GM21825 (cell line): Measurements from ENCODE around the gene KCNAB1.

Source experiments
- ATAC-seq: cut with Tn5 transposase; IDR thresholded peaks from one replicate; pipeline ENCODE4 v1.9.1; 2021; ENCODE audit warnings: mild to moderate bottlenecking, moderate library complexity; ENCODE audit not compliant: unreplicated experiment

Gene KCNAB1

DNA sequence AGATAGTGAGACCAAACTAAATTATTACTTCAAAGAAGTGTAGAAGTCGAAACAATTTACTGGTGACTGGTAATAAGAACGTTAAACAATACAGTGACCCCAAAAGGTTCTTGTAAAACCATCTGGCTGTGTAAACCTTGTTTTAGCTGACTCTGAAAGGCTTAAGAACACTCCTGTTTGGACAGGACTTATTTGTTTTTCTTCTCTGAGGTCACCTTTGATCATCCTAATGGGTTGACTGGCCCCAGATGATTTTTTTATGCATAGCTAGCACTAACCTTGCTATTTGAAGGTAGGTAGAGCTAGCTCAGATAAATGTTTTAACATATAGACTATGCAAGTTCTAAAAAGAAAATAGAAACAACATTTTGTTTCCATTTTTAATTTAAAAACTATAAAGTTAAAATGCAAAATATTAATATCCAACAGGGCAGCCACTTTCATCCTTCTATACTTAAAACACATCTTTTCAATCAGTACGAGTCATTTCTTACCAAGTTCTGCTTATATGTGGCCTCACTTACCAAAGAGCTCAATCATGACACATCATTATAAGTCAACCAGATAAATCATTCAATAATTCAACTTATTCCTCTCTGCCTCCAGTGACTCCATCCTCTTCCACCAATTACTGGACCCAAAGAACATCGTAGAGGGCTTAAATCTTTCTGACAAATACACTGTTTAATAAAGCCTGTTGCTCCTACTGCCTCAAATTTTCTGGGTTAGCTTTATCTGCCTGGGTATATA lies 275.8 kb downstream of the KCNAB1 start:
- ATAC-seq = no peak

- no peak for ATAC-seq
These were observed 276.5 kb downstream of the KCNAB1 start for GRCh38 chr3:156396851-156397250.

DNA sequence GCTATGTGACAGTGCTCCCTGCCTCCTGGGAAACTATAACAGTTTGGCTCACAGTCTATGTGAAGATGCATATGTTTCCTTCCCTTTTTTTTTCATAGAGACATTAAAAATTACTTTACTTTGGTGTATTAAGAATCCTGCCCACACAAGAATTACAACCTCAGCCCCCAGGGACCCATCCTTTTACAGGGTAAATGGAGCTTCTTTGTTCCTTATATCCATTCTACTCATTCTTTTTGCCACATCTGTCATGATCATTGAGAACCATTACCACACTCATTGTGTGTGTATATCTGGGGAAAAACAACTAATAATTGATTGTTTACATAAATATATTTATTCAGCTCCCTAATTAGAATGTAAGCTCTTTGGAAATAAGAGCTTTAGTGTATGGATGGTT lies 277.2 kb downstream of the KCNAB1 start:
- ATAC-seq = no peak

DNA sequence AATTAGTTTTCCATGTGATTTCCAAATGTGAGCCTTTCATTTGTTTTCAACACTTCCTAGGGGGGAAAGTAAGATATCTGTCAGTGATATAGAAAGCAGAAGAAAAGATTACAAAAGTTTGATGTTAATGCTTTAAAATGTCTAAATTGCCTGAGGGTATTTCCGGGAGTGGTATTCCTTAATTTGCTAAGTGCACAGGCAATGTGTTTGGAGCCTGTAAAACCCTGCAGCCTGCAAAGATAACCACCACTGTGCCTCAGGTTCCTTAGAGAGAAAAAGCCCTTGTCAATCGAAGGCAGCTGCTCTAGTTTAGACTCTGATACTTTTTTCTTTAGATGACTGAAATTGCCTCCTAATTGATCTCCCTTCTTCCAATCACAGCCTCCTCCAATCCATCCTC lies 279.7 kb downstream of the KCNAB1 start:
- no peak for ATAC-seq

- ATAC-seq = no peak
These were observed 280.4 kb downstream of the KCNAB1 start for GRCh38 chr3:156400735-156401134.

- no peak for ATAC-seq
These were observed 283.8 kb downstream of the KCNAB1 start for GRCh38 chr3:156404217-156404616.

- no peak for ATAC-seq
These were observed 286.0 kb downstream of the KCNAB1 start for GRCh38 chr3:156406393-156406792.

- ATAC-seq = no peak
These were observed 287.3 kb downstream of the KCNAB1 start for GRCh38 chr3:156407617-156408225.

- ATAC-seq = no peak
These were observed 289.3 kb downstream of the KCNAB1 start for GRCh38 chr3:156409694-156410093.

DNA sequence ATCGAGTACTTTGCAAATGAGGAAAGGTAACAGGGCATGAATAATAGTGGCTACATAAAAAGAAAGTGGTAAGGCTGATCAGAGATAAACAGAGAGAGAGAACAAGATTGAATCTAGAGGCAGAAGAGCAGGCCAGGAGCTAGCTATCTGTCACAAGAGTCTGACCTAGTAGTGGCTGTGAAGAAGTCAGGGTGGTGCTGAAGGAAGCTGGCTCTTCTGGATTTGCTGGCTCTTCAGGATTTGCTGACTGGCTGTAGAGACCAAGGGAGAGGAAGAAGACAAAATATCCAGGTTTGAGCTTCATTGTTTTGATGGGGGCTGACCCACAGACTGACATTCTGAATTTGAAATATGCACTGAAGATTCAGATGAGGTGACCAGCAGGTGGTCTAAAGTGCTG lies 292.2 kb downstream of the KCNAB1 start:
- no peak for ATAC-seq

- no peak for ATAC-seq
These were observed 293.0 kb downstream of the KCNAB1 start for GRCh38 chr3:156413293-156413892.

GRCh38 chr3:156416846-156417558 lies 296.6 kb downstream of the KCNAB1 start:
- ATAC-seq = no peak

- ATAC-seq = no peak
These were observed 297.3 kb downstream of the KCNAB1 start for GRCh38 chr3:156417559-156418132.

DNA sequence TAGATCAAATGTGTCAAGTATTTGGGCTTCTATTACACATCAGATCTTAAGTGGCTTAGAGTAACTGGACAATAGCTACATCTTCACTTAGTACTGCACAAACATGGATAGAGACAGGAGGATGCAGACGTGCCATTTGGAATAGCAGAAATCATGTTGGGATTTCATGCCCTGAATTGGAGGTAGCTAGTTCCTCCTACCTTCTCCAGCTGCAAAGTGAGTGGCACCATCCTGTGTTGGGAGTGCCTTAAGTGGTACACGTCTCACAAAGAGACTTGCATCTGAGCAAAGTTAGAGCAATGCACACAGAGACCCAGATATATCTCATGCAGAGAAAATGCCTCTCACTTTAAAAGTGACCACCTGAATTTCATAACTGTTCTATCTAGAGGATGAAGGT lies 298.1 kb downstream of the KCNAB1 start:
- ATAC-seq = no peak

DNA sequence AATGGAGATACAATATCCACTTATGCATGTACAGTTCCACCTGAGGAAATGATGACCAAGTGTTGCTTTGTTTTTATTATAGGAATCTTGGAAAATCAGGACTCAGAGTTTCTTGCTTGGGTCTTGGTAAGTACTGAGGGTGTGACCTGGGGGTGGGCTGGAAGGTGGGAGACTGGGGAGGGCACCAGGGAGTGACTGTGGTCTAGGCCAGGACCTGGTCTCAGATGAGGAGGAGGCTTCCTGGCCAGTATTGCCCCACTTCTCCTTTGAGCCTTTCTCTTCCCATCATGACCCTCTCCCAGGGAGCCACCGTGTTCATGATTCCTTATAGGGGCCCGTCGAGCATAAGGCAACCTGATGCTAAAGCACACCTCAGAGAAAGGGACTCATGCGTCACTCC lies 301.2 kb downstream of the KCNAB1 start:
- ATAC-seq = no peak

GRCh38 chr3:156424758-156425157 lies 304.4 kb downstream of the KCNAB1 start:
- no peak for ATAC-seq

- no peak for ATAC-seq
These were observed 305.3 kb downstream of the KCNAB1 start for GRCh38 chr3:156425651-156426050.

DNA sequence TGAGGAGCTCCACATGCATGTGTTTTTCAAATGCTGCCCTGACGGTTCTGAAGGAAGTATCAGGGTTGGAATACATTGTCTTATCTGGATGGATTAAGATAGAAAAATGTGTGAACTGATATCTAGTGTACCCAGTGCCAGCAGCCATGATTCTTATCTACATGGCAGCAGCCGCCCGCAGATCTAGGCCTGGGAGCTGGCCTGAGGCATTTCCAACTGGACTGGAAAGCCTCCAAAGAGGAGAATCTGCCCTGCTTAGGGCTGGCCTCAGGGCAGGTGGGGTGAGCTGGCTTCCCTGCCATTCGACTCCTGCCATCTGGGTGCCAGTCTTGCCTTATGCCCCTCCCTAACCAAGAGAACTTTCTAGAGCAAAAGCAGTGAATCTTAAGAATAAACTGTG lies 308.7 kb downstream of the KCNAB1 start:
- ATAC-seq = no peak

- no peak for ATAC-seq
These were observed 311.2 kb downstream of the KCNAB1 start for GRCh38 chr3:156431334-156432124.

GRCh38 chr3:156432563-156432962 lies 312.2 kb downstream of the KCNAB1 start:
- no peak for ATAC-seq

DNA sequence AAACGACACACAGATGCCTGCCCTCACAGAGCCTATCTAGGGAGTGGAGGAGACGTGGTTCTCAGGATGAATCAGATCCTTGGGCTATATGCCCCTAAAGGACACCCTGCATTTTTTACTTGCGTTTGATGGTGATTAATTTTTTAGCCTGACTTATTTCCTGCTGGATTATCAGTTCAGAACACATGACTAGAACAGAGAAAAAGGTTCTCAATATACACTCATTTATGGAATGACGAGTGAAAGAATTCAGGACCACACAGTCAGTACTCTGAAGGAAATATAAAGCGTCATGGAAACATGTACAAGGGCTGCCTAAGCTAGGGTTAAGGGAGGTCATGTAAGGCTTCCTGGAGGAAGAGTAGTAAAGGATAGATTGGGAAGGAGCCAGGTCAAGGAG lies 312.8 kb downstream of the KCNAB1 start:
- no peak for ATAC-seq
